HG02970 (cell line): ENCODE data around the gene ZNF516.

ENCODE experiments used
- ATAC-seq: cut with Tn5 transposase; IDR thresholded peaks from one replicate; pipeline ENCODE4 v1.9.1; 2021; ENCODE audit warnings: mild to moderate bottlenecking, moderate library complexity, moderate number of reproducible peaks; ENCODE audit not compliant: unreplicated experiment, low FRiP score

Gene ZNF516

DNA sequence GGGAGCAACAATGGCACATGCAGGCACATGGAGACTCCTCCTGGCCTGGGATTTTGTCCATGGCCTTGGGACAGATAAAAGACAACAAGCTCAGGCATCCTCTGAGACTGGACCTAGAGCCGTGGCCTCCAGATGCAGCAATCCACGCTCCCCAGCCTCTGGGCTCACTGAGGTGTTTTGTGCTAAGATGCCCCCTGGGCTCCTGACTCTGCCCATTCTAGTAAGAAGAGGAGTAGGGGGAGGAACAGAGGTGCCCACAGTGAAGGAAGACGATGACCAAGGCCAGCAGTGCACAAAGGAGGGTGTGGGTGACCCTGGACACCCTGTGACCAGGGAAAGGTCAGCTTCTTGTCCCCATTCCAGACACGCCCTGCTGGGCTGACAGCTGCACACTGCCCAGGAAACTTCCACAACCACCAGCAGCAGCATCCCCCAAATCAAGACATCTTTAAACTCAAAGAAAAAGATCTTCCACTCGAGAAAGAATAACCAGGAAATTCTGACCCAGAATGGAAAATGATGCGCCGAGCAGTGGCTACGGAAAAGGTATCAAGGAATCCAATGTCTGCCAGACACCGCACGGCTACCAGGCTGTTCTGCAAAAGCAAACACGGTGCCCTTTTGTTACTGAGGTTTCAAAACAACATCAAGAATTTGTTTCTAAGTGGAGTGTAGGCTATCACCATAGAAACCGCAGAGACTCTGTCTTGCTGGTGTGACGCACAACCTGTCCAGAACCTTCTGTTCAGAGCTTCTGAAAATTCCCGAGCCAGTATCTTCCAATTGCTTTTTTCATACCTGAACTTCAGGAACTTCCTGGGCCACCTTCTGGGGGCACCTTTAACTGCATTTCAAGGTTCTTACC is 65.5 kb downstream of the ZNF516 start:
- ATAC-seq = no peak

DNA sequence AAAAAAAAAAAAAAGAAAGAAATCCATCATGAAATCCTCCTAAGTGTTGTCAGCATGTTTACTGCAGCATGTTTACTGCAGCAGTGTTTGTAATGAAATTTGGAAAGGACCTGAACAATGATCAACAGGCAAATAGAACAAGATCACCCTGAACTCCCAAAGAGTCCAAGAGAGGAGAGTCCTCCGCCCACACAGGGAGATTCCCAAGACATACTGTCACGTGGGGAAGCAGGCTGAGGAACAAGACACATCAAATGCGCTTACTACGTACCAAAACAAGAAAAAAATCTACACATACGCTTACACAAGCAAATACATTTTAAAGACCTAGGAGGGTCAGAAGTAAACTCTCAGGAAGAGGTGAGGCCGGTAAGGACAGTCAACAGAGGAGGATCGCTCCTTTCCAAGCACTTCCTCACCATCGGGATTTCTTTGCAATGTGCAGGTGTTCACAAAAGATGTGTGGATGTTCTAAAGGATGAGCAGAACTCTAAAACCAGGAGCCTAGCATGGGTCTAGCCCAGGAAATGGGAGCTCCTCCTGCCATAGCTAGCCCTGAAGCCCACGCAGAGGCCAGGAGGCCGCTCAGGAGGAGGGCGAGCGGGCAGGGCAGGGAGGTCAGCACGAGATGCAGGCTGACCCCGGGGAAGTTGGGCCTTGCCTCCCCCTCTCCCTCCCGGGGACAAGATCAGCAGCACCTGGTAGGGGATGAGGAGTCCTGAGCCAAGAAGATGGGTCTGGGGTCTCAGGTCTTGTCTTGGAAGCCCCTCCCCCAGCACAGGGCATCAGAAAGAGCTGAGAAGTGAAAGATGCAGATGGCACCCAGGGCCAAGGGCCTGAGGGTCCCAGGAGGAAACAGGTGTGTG is 66.4 kb downstream of the ZNF516 start:
- no peak for ATAC-seq

- no peak for ATAC-seq
Measured at GRCh38 chr18:76426737-76427305, 68.2 kb downstream of the ZNF516 start.

GRCh38 chr18:76425146-76426131 is 69.6 kb downstream of the ZNF516 start:
- no peak for ATAC-seq

- ATAC-seq = no peak
Measured at GRCh38 chr18:76422838-76423237, 72.2 kb downstream of the ZNF516 start.

- ATAC-seq = no peak
Measured at GRCh38 chr18:76422121-76422520, 72.9 kb downstream of the ZNF516 start.

DNA sequence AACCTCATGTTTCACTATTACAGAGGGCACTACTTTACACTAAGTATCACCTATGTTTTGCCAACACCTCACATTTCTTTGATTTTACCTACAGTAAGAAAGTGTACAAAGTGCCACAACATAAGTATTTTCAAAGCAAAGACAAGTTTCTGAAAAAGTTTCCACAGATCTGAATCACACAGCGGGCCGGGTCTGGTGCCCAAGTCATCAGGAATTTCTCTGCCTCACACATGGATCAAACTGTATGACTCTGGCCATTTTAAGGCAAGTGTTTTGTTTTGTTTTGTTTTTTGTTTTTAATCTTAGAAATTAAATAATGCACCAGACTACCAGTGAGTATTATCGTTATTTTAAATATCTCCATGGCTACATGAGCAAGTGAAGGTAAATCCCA is 73.4 kb downstream of the ZNF516 start:
- ATAC-seq = no peak

DNA sequence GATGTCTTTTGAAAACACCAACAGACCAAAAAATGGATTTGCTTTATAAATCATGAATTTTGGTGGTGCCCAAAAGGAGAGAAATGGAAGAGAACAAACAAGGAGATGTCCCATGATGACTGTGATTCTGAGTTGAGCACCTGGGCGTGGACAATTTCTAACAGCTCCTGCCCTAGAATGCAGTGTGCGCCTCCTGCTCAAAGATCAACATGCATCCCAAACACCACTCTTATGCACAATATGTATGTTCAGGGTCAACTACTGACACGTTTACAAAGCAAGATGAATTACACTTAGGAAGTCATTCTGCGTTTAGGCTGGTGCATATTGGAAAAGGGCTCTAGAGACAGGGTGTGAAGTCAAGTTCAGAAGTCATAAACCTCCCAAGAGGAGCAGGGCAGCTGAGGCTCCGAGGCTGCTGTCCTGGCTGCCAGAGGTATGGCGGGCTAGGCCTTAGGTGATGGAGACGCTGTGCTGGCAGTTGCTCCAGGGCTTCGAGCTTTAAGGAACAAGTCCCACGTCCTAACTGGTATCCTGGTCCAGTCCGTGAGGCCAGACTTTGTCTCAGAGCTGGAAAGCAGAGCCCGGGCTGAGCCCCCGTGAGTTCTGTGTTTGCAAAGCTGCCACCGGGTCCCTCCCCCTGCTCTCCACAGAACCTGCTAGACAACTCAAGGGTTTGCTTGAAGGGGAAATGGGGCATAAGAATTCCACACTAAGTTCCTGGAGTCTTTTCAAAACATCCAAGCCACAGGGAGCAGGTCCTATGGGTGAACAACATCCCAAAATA is 74.0 kb downstream of the ZNF516 start:
- no peak for ATAC-seq

DNA sequence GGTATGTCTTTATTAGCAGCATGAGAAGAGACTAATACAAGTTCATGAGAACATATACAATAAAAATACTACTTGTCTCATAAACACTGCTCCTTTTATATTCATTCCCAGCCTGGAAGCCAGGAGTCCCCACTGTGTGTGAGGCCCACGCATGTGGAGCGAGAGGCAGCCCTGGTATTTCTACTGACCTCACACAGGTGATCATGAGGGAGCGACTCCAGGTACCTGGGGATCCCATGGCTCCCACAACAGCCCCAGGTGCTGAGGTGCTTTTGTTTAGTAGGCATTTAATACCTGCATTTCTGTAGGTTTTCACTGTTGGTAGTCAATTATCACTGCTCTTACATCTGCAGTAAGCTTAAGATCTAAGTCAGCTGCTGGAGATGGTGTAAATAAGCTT is 75.2 kb downstream of the ZNF516 start:
- no peak for ATAC-seq

- ATAC-seq = no peak
Measured at GRCh38 chr18:76416911-76417310, 78.1 kb downstream of the ZNF516 start.

- no peak for ATAC-seq
Measured at GRCh38 chr18:76414936-76415621, 80.0 kb downstream of the ZNF516 start.

GRCh38 chr18:76412818-76413565 is 82.0 kb downstream of the ZNF516 start:
- no peak for ATAC-seq

GRCh38 chr18:76412010-76412817 is 82.8 kb downstream of the ZNF516 start:
- no peak for ATAC-seq

GRCh38 chr18:76410660-76411417 is 84.2 kb downstream of the ZNF516 start:
- ATAC-seq = no peak

DNA sequence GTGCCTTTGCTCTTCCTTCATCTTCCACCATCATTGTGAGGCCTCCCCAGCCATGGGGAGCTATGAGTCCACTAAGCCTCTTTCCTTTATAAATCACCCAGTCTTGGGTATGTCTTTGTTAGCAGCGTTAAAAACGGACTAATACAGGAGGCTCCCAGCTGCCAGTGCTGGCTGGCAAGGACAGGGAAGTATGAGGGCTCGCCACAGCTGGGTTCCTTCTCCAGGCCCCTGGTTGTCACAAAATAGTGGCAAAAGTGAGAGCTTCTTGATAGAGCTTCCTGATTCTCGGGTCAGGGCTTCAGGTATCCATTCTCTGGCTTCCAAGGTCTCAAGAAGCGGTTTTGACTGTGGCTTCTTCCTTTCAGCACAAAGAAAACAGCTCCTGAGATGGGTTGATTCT is 85.0 kb downstream of the ZNF516 start:
- ATAC-seq = no peak

DNA sequence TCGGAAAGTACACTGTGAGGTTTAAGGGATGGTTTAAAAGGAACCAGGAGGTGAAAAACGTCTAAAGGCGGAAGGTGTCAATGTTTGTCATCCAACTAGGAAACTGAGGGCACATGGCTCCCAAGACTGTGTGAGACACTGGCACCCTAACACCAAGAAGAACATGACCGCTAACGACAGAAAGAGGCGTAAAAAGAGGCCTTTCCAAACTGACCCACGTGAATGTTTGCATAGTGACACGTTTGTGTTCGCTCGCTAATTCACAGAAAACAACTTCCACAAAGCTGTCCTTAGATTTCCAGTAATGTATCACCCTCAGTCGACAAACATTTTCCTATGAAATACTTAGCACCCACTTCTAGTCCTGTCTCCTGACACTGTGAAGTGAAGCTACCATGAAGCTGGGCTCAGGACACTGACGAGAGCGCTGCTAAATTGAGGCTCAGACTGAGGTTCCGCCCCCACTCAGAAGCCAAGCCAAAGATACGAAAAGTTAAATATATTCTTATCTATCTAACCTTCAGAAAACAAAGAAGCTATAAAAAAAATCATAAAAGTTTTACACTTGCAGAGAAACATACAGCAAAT is 86.5 kb downstream of the ZNF516 start:
- ATAC-seq = no peak
